A549 (cell line): Measurements from ENCODE around the gene HMGN2. TPM values are rescaled to one million over a fixed set of nuclear protein-coding genes. Genes with fewer than 3 reads are reported as not detected.

Experiments
- ATAC-seq, 2 experiments: fragments of 200-7000 bp in 1 of 2; fragments of >200 bp in 1 of 2; cut with Nextera tagmentation in 1 of 2; cut with Tn5 transposase in 1 of 2; 3 replicates each; pipeline versions ENCODE4 v1.8.0 to v1.9.1; 2018 to 2020; ENCODE audit warnings: mild to moderate bottlenecking in 1 of 2, moderate library complexity in 1 of 2
- CTCF ChIA-PET: fragments of 300-600 bp; sonication (Branson Sonifier 250); formaldehyde crosslinking; extraction: SDS; loops from one replicate; lab custom pipeline; 2021; ENCODE audit warnings: antibody characterized with exemption, inconsistent platforms; lab: Yijun Ruan, JAX
- POLR2A ChIA-PET: fragments of 350-600 bp; formaldehyde crosslinking; extraction: SDS; loops from one replicate; lab custom pipeline; 2021; ENCODE audit warnings: antibody characterized with exemption, inconsistent platforms; lab: Yijun Ruan, JAX
- DNase-seq, 2 experiments: peaks; one replicate each; pipeline versions ENCODE4 v3.0.0 to v3.0.0-alpha.2; 2011 to 2016; ENCODE audit warnings: low read depth in 1 of 2, low spot score in 1 of 2
- FAIRE-seq: peaks from 2 replicates; lab custom pipeline; 2011; peaks lifted over from hg19 to GRCh38; lab: Jason Lieb, UNC
- H3K27ac ChIP-seq, 2 experiments: fragments of >200 bp; sonication (Bioruptor Twin); formaldehyde crosslinking; 3 replicates each; pipeline ENCODE4 v1.5.1; 2016 to 2017
- H3K4me1 ChIP-seq: fragments of >200 bp; sonication (Bioruptor Twin); formaldehyde crosslinking; 3 replicates; pipeline ENCODE4 v1.6.1; 2016
- H3K4me2 ChIP-seq: fragments of >200 bp; sonication (Bioruptor Twin); formaldehyde crosslinking; 3 replicates; pipeline ENCODE4 v1.6.1; 2016
- H3K4me3 ChIP-seq: fragments of >200 bp; sonication (Bioruptor Twin); formaldehyde crosslinking; 3 replicates; pipeline ENCODE4 v1.5.1; 2016
- H3K9me3 ChIP-seq: fragments of >200 bp; sonication (Bioruptor Twin); formaldehyde crosslinking; 3 replicates; pipeline ENCODE4 v1.6.1; 2016
- ATOH8 ChIP-seq: fragments of 250-450 bp; sonication (Bioruptor Pico); IDR thresholded peaks from 2 replicates; pipeline ENCODE4 v1.5.0; 2020; ENCODE audit warnings: low read depth, mild to moderate bottlenecking, moderate library complexity
- BCL3 ChIP-seq: fragments of >200 bp; sonication (Bioruptor Twin); formaldehyde crosslinking; IDR thresholded peaks from 3 replicates; pipeline ENCODE4 v1.6.1; 2016
- CHD2 ChIP-seq: fragments of 150-350 bp; IDR thresholded peaks from 2 replicates; pipeline ENCODE4 v1.6.1; 2014; ENCODE audit warnings: low read length; ENCODE audit not compliant: partially characterized antibody
- FOXS1 ChIP-seq: fragments of 250-450 bp; sonication (Bioruptor Pico); IDR thresholded peaks from 2 replicates; pipeline ENCODE4 v1.5.0; 2020; ENCODE audit warnings: mild to moderate bottlenecking, moderate library complexity
- GATA3 ChIP-seq: IDR thresholded peaks from 2 replicates; pipeline ENCODE4 v1.6.1; 2012; ENCODE audit warnings: borderline replicate concordance
- JUN ChIP-seq, 2 experiments: fragments of >200 bp; sonication (Bioruptor Twin); formaldehyde crosslinking; IDR thresholded peaks; 2 replicates in 1 of 2; 3 replicates in 1 of 2; pipeline ENCODE4 v1.6.1; 2016 to 2017
- KDM5A ChIP-seq: fragments of 200-600 bp; sonication (generic); IDR thresholded peaks from 2 replicates; pipeline ENCODE4 v1.6.1; 2016; ENCODE audit warnings: antibody characterized with exemption, mild to moderate bottlenecking
- MAX ChIP-seq: IDR thresholded peaks from 2 replicates; pipeline ENCODE4 v1.6.1; 2012
- MAZ ChIP-seq: fragments of 150-350 bp; IDR thresholded peaks from 2 replicates; pipeline ENCODE4 v1.6.1; 2014; ENCODE audit warnings: antibody characterized with exemption, low read depth, low read length, borderline replicate concordance
- NPAS2 ChIP-seq: fragments of 250-450 bp; sonication (Bioruptor Pico); IDR thresholded peaks from 2 replicates; pipeline ENCODE4 v1.8.0; 2022; ENCODE audit warnings: mild to moderate bottlenecking, moderate library complexity, borderline replicate concordance
- NR3C1 ChIP-seq: fragments of >200 bp; sonication (Bioruptor Twin); formaldehyde crosslinking; IDR thresholded peaks from 3 replicates; pipeline ENCODE4 v1.6.1; 2017
- PBX3 ChIP-seq: IDR thresholded peaks from 2 replicates; pipeline ENCODE4 v1.6.1; 2012
- PHF8 ChIP-seq: fragments of 200-600 bp; sonication (generic); IDR thresholded peaks from 2 replicates; pipeline ENCODE4 v1.6.1; 2016; ENCODE audit warnings: low read depth, mild to moderate bottlenecking, antibody characterized with exemption, moderate library complexity, borderline replicate concordance
- POLR2A ChIP-seq: IDR thresholded peaks from 2 replicates; pipeline ENCODE4 v1.6.1; 2012; ENCODE audit warnings: mild to moderate bottlenecking, low read length
- POLR2AphosphoS2 ChIP-seq: conservative IDR thresholded peaks from 2 replicates; pipeline ENCODE4 v1.6.1; 2012; ENCODE audit warnings: low read length, improper control_type of control experiment, inconsistent platforms
- SMC3 ChIP-seq: fragments of >200 bp; sonication (Bioruptor Twin); formaldehyde crosslinking; IDR thresholded peaks from 3 replicates; pipeline ENCODE4 v1.6.1; 2018; ENCODE audit warnings: inconsistent platforms
- TP53 ChIP-seq: fragments of 250-450 bp; sonication (Bioruptor Pico); IDR thresholded peaks from 2 replicates; pipeline ENCODE4 v1.5.0; 2021; ENCODE audit warnings: mild to moderate bottlenecking, moderate library complexity
- USF2 ChIP-seq: fragments of 450-650 bp; IDR thresholded peaks from 2 replicates; pipeline ENCODE4 v1.6.1; 2014; ENCODE audit warnings: antibody characterized with exemption
- ZC3H11A ChIP-seq: fragments of 450-650 bp; IDR thresholded peaks from 2 replicates; pipeline ENCODE4 v1.6.1; 2014; ENCODE audit warnings: antibody characterized with exemption, mild to moderate bottlenecking
- ZFP36 ChIP-seq: fragments of 450-650 bp; IDR thresholded peaks from 2 replicates; pipeline ENCODE4 v1.6.1; 2014; ENCODE audit warnings: borderline replicate concordance; ENCODE audit not compliant: partially characterized antibody
- WGBS: methylation state at CpG from one replicate; pipeline ENCODE4 v1.1.6; 2017; ENCODE audit errors: missing lambda C conversion rate; 5-methylcytosine and 5-hydroxymethylcytosine counted together
- polyA minus RNA-seq: library from RNA; depleted of rRNA, polyadenylated mRNA; stranded (reverse); fragments of >200 nt; gene quantifications from 2 replicates; pipeline ENCODE4 v1.2.3, GENCODE V29; 2011; rRNA and poly(A)+ RNA removed
- polyA plus RNA-seq, 4 experiments: library from polyadenylated mRNA; depleted of rRNA in 3 of 4; stranded (reverse); fragments of >200 nt; fragmentation: RNase III in 1 of 4; extraction: RNeasy Plus Mini Kit Qiagen cat#74134 plus additional on column Dnase treatment in 1 of 4; gene quantifications; 2 replicates in 3 of 4; 3 replicates in 1 of 4; pipeline ENCODE4 v1.2.3, GENCODE V29; 2011 to 2017

HMGN2 gene
- polyA plus RNA-seq (2011; rRNA removed) (146 and 181 TPM in 2 replicates), polyA plus RNA-seq (2017; fragmentation: RNase III; extraction: RNeasy Plus Mini Kit Qiagen cat#74134 plus additional on column Dnase treatment) (290 to 380 TPM (median 310 TPM) in 3 replicates), polyA minus RNA-seq (21.2 and 35.6 TPM in 2 replicates)
- 273 and 310 TPM in 2 replicates for polyA plus RNA-seq (2012; cell fraction: cytosol; rRNA removed)
- polyA plus RNA-seq (2012; cell fraction: nucleus; rRNA removed): 104 and 110 TPM in 2 replicates

- no peaks in the 10 kb centered on the region for H3K9me3 ChIP-seq
- H3K4me3 ChIP-seq: peak within 1 kb of the TSS; percentile 83
- 0% methylated on average over 1 of the region's 69 CpGs for WGBS
- TF ChIP-seq PBX3 (no peak), GATA3 (no peak), PHF8 (peak; percentile 85; the same call in 1 of the 2 replicates), MAZ (peak; percentile 12; the same call in 1 of the 2 replicates), POLR2A (peak; percentile 46), BCL3 (peak; percentile 44; the same call in 1 of the 3 replicates), MAX (peak; percentile 6), JUN (IDR thresholded peaks at IDR 0.05) (peak in 1 of 2 experiments; percentile 77; a peak in 3 of 5 replicates), USF2 (peak; percentile 76), TP53 (CRISPR knock-in tag) (peak; percentile 56; the same call in 1 of the 2 replicates)
- CTCF ChIA-PET: interaction anchor here (1.1 to 2.9 kb wide), 3 partner anchors 11 to 45 kb away, joined by 3 to 14 read pairs (median 13); no protein-coding TSS in a partner anchor
- peaks cover 20% of the 10 kb centered on the region; the same call in 2 of the 3 replicates for H3K4me1 ChIP-seq
- H3K27ac ChIP-seq: peak within 1 kb of the TSS; percentile 98 to 100
- POLR2A ChIA-PET: interaction anchor here (0.8 to 4.4 kb wide), 6 partner anchors 28 to 316 kb away, joined by 3 to 18 read pairs (median 3); partner anchors contain the start of genes DHDDS and PIGV
- peak within 1 kb of the TSS; percentile 100 for H3K4me2 ChIP-seq
- FAIRE-seq (no peak), DNase-seq (peak; percentile 68 to 85), ATAC-seq (peak; percentile 66 to 80)
Measured at GRCh38 chr1:26472320-26472900, at the start of gene HMGN2. Gene HMGN2, plus strand, starts transcription at chr1:26472440. Its CDS starts 173 bp downstream, at chr1:26472613.

- FAIRE-seq: no peak
- ChIA-PET POLR2A (no interaction called here), CTCF (interaction anchor here (0.9 to 2.7 kb wide), 2 partner anchors 13 to 273 kb away, joined by 3 to 10 read pairs; no protein-coding TSS in a partner anchor)
Measured at GRCh38 chr1:26429721-26430120, 42.5 kb upstream of the HMGN2 start.

More at GRCh38 chr1:26429721-26430120, 42.5 kb upstream of the HMGN2 start:
- WGBS: 98% methylated on average over 2 of the region's 2 CpGs
- ATAC-seq: no peak
- no peak overlapping the region for H3K27ac ChIP-seq
- H3K4me2 ChIP-seq: no peak overlapping the region
- TF ChIP-seq SMC3 (no peak), ZFP36 (no peak), FOXS1 (CRISPR knock-in tag) (no peak), NR3C1 (no peak), POLR2AphosphoS2 (no peak), NPAS2 (CRISPR knock-in tag) (no peak), CHD2 (no peak), PHF8 (no peak), ATOH8 (no peak), PBX3 (no peak), KDM5A (no peak), ZC3H11A (no peak)
- no peaks in the 10 kb centered on the region for H3K9me3 ChIP-seq
- no peak overlapping the region for H3K4me3 ChIP-seq
- no peak for DNase-seq
- H3K4me1 ChIP-seq: peaks cover 9% of the 10 kb centered on the region; the same call in 1 of the 3 replicates
